LNCaP clone FGC (cell line): ENCODE data around the gene RAB6B.

Experiments used
- DNase-seq: peaks from one replicate; pipeline ENCODE4 v3.0.0-alpha.2; 2011; ENCODE audit warnings: low read depth
- H3K4me3 ChIP-seq: 2 replicates; pipeline ENCODE4 v1.5.1; 2011; ENCODE audit warnings: mild to moderate bottlenecking, low read depth, low read length, control low read depth
- CTCF ChIP-seq: IDR thresholded peaks from 2 replicates; pipeline ENCODE4 v1.5.1; 2012; ENCODE audit warnings: mild to moderate bottlenecking; ENCODE audit not compliant: control insufficient read depth, insufficient read depth; ENCODE audit errors: extremely low read depth

Gene RAB6B

DNA sequence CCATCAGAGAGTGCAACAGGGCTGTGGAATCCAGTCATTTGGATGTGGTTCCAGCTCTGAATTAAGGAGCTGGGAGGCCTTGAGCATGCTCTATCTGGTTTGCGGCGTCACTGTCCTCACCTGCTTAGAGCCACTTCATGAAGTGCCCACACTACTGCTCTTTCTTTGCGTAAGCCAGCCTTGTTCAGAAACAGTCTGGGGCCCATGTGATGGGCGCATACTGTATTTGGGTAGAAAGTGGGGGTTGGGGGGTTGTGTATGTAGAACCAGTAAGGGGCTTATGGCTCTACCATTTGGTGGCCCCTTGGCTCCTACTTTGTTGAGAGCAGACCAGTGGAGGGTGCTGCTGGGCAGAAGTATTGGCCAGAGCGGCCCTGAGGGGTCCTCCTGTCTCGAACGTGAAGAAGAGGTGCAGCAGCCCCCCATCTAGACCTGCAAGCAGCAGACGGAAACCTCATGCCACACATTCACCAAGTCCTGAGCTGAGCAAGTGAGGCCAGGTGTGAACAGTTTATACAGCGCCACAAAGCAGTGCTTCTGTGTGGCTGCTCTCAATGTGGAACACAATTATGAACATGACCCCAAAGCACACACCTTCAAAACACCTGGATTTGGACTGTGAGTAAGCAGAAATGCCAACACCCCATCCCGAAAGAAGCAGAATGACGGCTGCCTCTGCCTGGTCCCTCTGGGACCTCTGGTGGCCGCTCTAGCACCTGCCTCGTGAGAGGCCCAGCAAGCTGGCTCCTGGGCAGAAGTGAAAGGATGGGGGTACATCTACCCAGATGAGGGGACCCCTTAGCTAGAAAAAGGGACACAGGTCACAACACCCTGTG is 63.5 kb downstream of the RAB6B start:
- no peak for TF ChIP-seq CTCF
- no peak overlapping the region for H3K4me3 ChIP-seq
- no peak for DNase-seq

GRCh38 chr3:133830071-133830470 is 65.6 kb downstream of the RAB6B start:
- DNase-seq = no peak
- no peak overlapping the region for H3K4me3 ChIP-seq
- TF ChIP-seq CTCF = no peak

- no peak for DNase-seq
- TF ChIP-seq CTCF = no peak
Measured at GRCh38 chr3:133829310-133829707, 66.4 kb downstream of the RAB6B start.

GRCh38 chr3:133828576-133829309 is 66.9 kb downstream of the RAB6B start:
- TF ChIP-seq CTCF = no peak
- DNase-seq = no peak
- H3K4me3 ChIP-seq = no peak overlapping the region

More at GRCh38 chr3:133829310-133829707, 66.4 kb downstream of the RAB6B start:
- H3K4me3 ChIP-seq = no peak overlapping the region

DNA sequence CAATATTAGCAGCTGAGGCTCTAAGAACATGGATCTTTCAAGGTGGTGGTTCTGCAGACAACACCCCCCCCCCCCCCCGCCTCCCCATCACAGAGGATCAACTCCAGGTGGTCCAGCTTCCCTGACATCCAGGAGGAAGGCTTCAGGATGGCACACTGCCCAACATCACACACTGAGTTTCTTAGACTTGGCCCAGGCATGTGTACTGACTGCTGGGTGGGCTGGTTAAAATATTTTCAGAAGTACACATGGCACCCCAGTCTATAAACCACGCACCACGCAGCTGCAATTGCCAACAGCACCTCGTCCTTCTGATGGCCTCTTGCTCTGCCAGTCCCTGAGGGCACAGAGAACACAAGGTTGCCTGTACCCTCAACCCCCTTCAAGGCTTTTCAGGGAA is 68.0 kb downstream of the RAB6B start:
- no peak for DNase-seq
- TF ChIP-seq CTCF = no peak

DNA sequence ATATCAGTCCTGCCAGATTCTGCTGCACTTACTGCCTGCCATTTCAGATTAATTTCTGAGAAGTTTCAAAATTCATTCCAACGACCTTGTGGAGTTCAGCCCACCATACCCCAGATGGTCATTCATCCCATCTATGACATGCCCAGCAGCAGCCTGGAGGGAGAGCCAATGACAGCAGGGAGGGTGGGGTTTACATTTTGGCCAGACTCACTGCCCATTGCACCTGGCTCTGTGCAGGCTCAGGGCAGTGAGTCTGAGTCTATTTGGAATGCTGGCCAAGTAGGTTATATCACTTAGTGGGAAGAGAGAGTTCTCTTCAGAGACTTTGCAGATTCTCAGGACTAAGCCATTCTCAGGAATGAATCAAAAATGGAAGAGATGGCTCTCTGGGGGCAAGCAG is 68.5 kb downstream of the RAB6B start:
- H3K4me3 ChIP-seq = no peak overlapping the region
- DNase-seq = no peak
- TF ChIP-seq CTCF = no peak

More for the DNA sequence above, 68.0 kb downstream of the RAB6B start:
- H3K4me3 ChIP-seq = no peak overlapping the region
